Osteoblast (primary cell): ENCODE results near the gene GDPD4. TPM values are rescaled to one million over a fixed set of nuclear protein-coding genes. Genes with fewer than 3 reads are reported as not detected.

Source experiments
- DNase-seq: peaks from one replicate; pipeline ENCODE4 v3.0.0; 2011; ENCODE audit warnings: low spot score, mixed read lengths; ENCODE audit not compliant: insufficient read length; ENCODE audit errors: missing footprints
- H2AFZ ChIP-seq: 2 replicates; pipeline ENCODE4 v1.6.0; 2011; ENCODE audit warnings: mild to moderate bottlenecking, low read length
- H3K27ac ChIP-seq: 2 replicates; pipeline ENCODE4 v1.5.1; 2011; ENCODE audit warnings: mild to moderate bottlenecking, low read depth, low read length, moderate library complexity
- H3K27me3 ChIP-seq: 2 replicates; pipeline ENCODE4 v1.6.0; 2012; ENCODE audit warnings: mild to moderate bottlenecking, control low read depth, inconsistent platforms, low read length, moderate library complexity; ENCODE audit not compliant: insufficient read depth
- H3K36me3 ChIP-seq: 2 replicates; pipeline ENCODE4 v1.5.1; 2011; ENCODE audit warnings: mild to moderate bottlenecking, low read length, control low read depth, moderate library complexity; ENCODE audit not compliant: insufficient read depth
- H3K4me1 ChIP-seq: 2 replicates; pipeline ENCODE4 v1.5.1; 2011; ENCODE audit warnings: mild to moderate bottlenecking, low read length, control low read depth, moderate library complexity; ENCODE audit not compliant: insufficient read depth
- H3K4me2 ChIP-seq: 2 replicates; pipeline ENCODE4 v1.6.0; 2011; ENCODE audit warnings: mild to moderate bottlenecking, low read length; ENCODE audit not compliant: insufficient read depth
- H3K4me3 ChIP-seq: fragments of 200-600 bp; sonication (generic); 3 replicates; pipeline ENCODE4 v1.5.1; 2012; ENCODE audit warnings: mild to moderate bottlenecking, low read length, inconsistent platforms; ENCODE audit not compliant: insufficient read depth
- H3K79me2 ChIP-seq: 2 replicates; pipeline ENCODE4 v1.6.0; 2012; ENCODE audit warnings: mild to moderate bottlenecking, low read length, control low read depth, inconsistent platforms; ENCODE audit not compliant: insufficient read depth
- H3K9me3 ChIP-seq: 2 replicates; pipeline ENCODE4 v1.5.1; 2011; ENCODE audit warnings: low read depth, low read length, control low read depth
- H4K20me1 ChIP-seq: 2 replicates; pipeline ENCODE4 v1.6.0; 2012; ENCODE audit warnings: mild to moderate bottlenecking, low read length, control low read depth; ENCODE audit not compliant: insufficient read depth
- CTCF ChIP-seq: IDR thresholded peaks from 2 replicates; pipeline ENCODE4 v1.5.1; 2011; ENCODE audit warnings: mild to moderate bottlenecking, low read depth, low read length, moderate library complexity; ENCODE audit errors: extremely low read depth
- total RNA-seq: library from RNA; depleted of rRNA; stranded (reverse); fragments of >200 nt; gene quantifications from 2 replicates; pipeline ENCODE4 v1.2.3, GENCODE V29; 2012

The GDPD4 gene
- total RNA-seq, 1 donor = not detected

- no peak for TF ChIP-seq CTCF
- H3K79me2 ChIP-seq = no peaks in the 10 kb centered on the region
- H2AFZ ChIP-seq = no peak overlapping the region
- H3K9me3 ChIP-seq = no peaks in the 10 kb centered on the region
- DNase-seq = peak; percentile 63
- H3K4me1 ChIP-seq = no peaks in the 10 kb centered on the region
- H3K27me3 ChIP-seq = no peaks in the 10 kb centered on the region
- H3K4me2 ChIP-seq = no peak overlapping the region
- H3K4me3 ChIP-seq = no peak overlapping the region
- H3K36me3 ChIP-seq = no peaks in the 10 kb centered on the region
- H4K20me1 ChIP-seq = no peaks in the 10 kb centered on the region
- H3K27ac ChIP-seq = no peak overlapping the region
These were observed 93.0 kb downstream of the GDPD4 start for GRCh38 chr11:77208535-77208934.

- no peak overlapping the region for H3K4me3 ChIP-seq
- TF ChIP-seq CTCF = no peak
- H2AFZ ChIP-seq = no peak overlapping the region
- H3K27me3 ChIP-seq = no peaks in the 10 kb centered on the region
- no peaks in the 10 kb centered on the region for H3K79me2 ChIP-seq
- no peaks in the 10 kb centered on the region for H3K4me1 ChIP-seq
- no peaks in the 10 kb centered on the region for H3K9me3 ChIP-seq
- no peaks in the 10 kb centered on the region for H3K36me3 ChIP-seq
- no peaks in the 10 kb centered on the region for H4K20me1 ChIP-seq
- no peak overlapping the region for H3K27ac ChIP-seq
- peak; percentile 47 for DNase-seq
- no peak overlapping the region for H3K4me2 ChIP-seq
These were observed 93.7 kb downstream of the GDPD4 start for GRCh38 chr11:77207618-77208313.

GRCh38 chr11:77207019-77207485, 94.4 kb downstream of the GDPD4 start:
- no peaks in the 10 kb centered on the region for H3K4me1 ChIP-seq
- no peaks in the 10 kb centered on the region for H3K79me2 ChIP-seq
- H2AFZ ChIP-seq = no peak overlapping the region
- H3K4me3 ChIP-seq = no peak overlapping the region
- H3K27me3 ChIP-seq = no peaks in the 10 kb centered on the region
- no peaks in the 10 kb centered on the region for H3K9me3 ChIP-seq
- peak; percentile 79 for DNase-seq
- no peak overlapping the region for H3K27ac ChIP-seq
- no peak for TF ChIP-seq CTCF
- no peaks in the 10 kb centered on the region for H4K20me1 ChIP-seq
- H3K4me2 ChIP-seq = no peak overlapping the region
- no peaks in the 10 kb centered on the region for H3K36me3 ChIP-seq

- H2AFZ ChIP-seq = no peak overlapping the region
- H3K27ac ChIP-seq = no peak overlapping the region
- H3K9me3 ChIP-seq = no peaks in the 10 kb centered on the region
- H3K4me3 ChIP-seq = no peak overlapping the region
- no peaks in the 10 kb centered on the region for H4K20me1 ChIP-seq
- H3K4me2 ChIP-seq = no peak overlapping the region
- no peaks in the 10 kb centered on the region for H3K27me3 ChIP-seq
- no peaks in the 10 kb centered on the region for H3K36me3 ChIP-seq
- TF ChIP-seq CTCF = no peak
- H3K4me1 ChIP-seq = no peaks in the 10 kb centered on the region
- peak; percentile 73 for DNase-seq
- H3K79me2 ChIP-seq = no peaks in the 10 kb centered on the region
These were observed 95.0 kb downstream of the GDPD4 start for GRCh38 chr11:77206264-77207018.
